PC-9 (cell line): ENCODE data around the gene CCDC102B.

Experiments used
- EZH2 ChIP-seq: fragments of 200-600 bp; sonication (generic); IDR thresholded peaks from 2 replicates; pipeline ENCODE4 v1.8.0; 2017; ENCODE audit warnings: antibody characterized with exemption, low read depth
- TF ChIP-seq, protein P1 (sequence below): fragments of 200-600 bp; sonication (generic); conservative IDR thresholded peaks from 2 replicates; pipeline ENCODE4 v1.6.1; 2017; ENCODE audit warnings: mixed run types, antibody characterized with exemption, mild to moderate bottlenecking, moderate library complexity

DNA sequence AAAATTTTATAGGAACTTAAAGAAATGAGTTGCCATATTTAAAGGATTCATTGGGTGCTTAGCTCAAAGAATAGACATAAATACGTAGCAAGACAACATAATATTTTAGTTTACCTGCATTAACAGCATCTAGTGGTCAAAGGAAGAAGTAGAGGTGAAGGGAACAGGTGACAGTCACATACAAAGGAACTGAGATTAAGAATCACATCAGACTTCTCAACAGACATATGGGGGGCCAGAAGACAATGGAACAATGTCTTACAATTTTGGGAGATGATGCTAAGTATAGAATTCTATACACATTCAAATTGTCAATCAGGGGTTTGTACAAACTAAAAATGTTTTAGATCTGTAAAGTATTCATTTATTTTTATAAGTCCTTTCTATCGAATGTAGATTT, 38.6 kb upstream of the CCDC102B start:
- TF ChIP-seq, protein P1, sequence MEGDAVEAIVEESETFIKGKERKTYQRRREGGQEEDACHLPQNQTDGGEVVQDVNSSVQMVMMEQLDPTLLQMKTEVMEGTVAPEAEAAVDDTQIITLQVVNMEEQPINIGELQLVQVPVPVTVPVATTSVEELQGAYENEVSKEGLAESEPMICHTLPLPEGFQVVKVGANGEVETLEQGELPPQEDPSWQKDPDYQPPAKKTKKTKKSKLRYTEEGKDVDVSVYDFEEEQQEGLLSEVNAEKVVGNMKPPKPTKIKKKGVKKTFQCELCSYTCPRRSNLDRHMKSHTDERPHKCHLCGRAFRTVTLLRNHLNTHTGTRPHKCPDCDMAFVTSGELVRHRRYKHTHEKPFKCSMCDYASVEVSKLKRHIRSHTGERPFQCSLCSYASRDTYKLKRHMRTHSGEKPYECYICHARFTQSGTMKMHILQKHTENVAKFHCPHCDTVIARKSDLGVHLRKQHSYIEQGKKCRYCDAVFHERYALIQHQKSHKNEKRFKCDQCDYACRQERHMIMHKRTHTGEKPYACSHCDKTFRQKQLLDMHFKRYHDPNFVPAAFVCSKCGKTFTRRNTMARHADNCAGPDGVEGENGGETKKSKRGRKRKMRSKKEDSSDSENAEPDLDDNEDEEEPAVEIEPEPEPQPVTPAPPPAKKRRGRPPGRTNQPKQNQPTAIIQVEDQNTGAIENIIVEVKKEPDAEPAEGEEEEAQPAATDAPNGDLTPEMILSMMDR = no peak
- no peak for TF ChIP-seq EZH2
